ENCODE measurements around the gene TXNRD1.

DNA sequence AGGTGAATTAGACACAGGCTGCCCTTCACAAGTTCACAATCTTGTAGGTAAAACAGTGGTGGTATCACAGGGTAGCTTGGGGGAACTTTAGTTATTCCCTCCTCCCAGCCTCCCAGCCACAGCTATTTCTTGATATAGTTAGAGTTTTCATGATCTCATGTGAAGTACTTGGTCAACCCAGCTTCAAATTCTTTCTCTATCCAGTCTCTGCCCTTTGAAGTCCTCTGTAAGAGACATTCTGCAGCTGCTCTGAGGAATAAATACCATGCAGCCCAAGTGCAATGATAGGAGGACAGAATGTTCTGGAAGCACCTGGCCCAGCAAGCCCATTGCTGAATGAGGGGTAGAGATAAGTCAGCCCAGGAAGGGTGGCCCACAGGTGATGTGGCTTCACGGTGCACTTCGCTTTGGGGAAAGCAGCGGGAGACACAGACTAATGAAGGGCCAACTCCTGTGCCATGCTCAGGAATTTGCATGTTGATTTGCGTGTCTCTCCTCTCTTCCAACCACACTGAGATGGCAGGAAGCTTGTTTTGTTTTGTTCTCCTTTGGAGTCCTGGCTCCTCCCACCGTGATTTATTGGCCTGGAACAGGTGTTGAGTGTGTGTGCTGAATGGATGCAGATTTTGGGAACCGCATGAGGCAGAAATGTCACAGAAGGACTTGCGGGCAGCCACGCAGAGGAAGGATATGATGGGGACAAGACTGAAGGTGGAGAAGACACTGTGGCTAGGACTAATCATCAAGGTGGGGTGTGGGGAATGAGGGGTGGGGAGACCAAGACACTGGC is 8.0 kb upstream of the TXNRD1 start:
- TF ChIP-seq POLR2A (IDR thresholded peaks at IDR 0.05; ENCODE audit: low read length): no peak
- no peak for TF ChIP-seq GATA1 (IDR thresholded peaks at IDR 0.05; ENCODE audit: low read depth, low read length)

Data from erythroblast (primary cell).